HepG2 (cell line): ENCODE measurements around the gene EXTL2. TPM values are rescaled to one million over a fixed set of nuclear protein-coding genes. Genes with fewer than 3 reads are reported as not detected.

Experiments
- ARNT ChIP-seq: fragments of 450-650 bp; IDR thresholded peaks from 2 replicates; pipeline ENCODE4 v1.6.1; 2017
- BCL3 ChIP-seq: sonication (generic); formaldehyde crosslinking; IDR thresholded peaks from 2 replicates; pipeline ENCODE4 v1.5.1; 2020; ENCODE audit warnings: mild to moderate bottlenecking, missing genetic modification reagents, moderate library complexity
- DNMT1 ChIP-seq: sonication (generic); formaldehyde crosslinking; IDR thresholded peaks from 2 replicates; pipeline ENCODE4 v1.5.1; 2020; ENCODE audit warnings: mild to moderate bottlenecking, missing genetic modification reagents
- FOXK1 ChIP-seq: sonication (generic); formaldehyde crosslinking; IDR thresholded peaks from 2 replicates; pipeline ENCODE4 v1.4.0; 2020; ENCODE audit warnings: low read depth, missing genetic modification reagents, borderline replicate concordance
- HES4 ChIP-seq: sonication (generic); formaldehyde crosslinking; IDR thresholded peaks from 2 replicates; pipeline ENCODE4 v1.9.0; 2021; ENCODE audit warnings: mild to moderate bottlenecking, missing genetic modification reagents, borderline replicate concordance
- ISL2 ChIP-seq: sonication (generic); formaldehyde crosslinking; IDR thresholded peaks from 2 replicates; pipeline ENCODE4 v1.5.0; 2020; ENCODE audit warnings: missing genetic modification reagents
- MBD4 ChIP-seq: IDR thresholded peaks from 2 replicates; pipeline ENCODE4 v1.6.1; 2012; ENCODE audit warnings: low read length, inconsistent platforms, borderline replicate concordance
- NR2F2 ChIP-seq: IDR thresholded peaks from 2 replicates; pipeline ENCODE4 v1.6.1; 2012; ENCODE audit warnings: low read depth, inconsistent platforms, borderline replicate concordance
- POLR2AphosphoS5 ChIP-seq: IDR thresholded peaks from 2 replicates; pipeline ENCODE4 v1.6.1; 2012; ENCODE audit warnings: low read depth, low read length
- PREB ChIP-seq: sonication (generic); formaldehyde crosslinking; IDR thresholded peaks from 2 replicates; pipeline ENCODE4 v1.4.0; 2020; ENCODE audit warnings: missing genetic modification reagents
- TFDP2 ChIP-seq: sonication (generic); formaldehyde crosslinking; IDR thresholded peaks from 2 replicates; pipeline ENCODE4 v1.4.0; 2020; ENCODE audit warnings: missing genetic modification reagents
- ZBTB1 ChIP-seq: sonication (generic); formaldehyde crosslinking; IDR thresholded peaks from 2 replicates; pipeline ENCODE4 v1.4.0; 2020; ENCODE audit warnings: missing genetic modification reagents, borderline replicate concordance
- ZKSCAN5 ChIP-seq: sonication (generic); formaldehyde crosslinking; IDR thresholded peaks from 2 replicates; pipeline ENCODE4 v1.5.1; 2020; ENCODE audit warnings: mild to moderate bottlenecking, missing genetic modification reagents
- ZNF335 ChIP-seq: sonication (generic); formaldehyde crosslinking; IDR thresholded peaks from 2 replicates; pipeline ENCODE4 v1.4.0; 2020; ENCODE audit warnings: missing genetic modification reagents
- ZNF350 ChIP-seq: sonication (generic); formaldehyde crosslinking; IDR thresholded peaks from 2 replicates; pipeline ENCODE4 v1.4.0; 2020; ENCODE audit warnings: mild to moderate bottlenecking, low read depth, missing genetic modification reagents, borderline replicate concordance
- ZNF674 ChIP-seq: sonication (generic); formaldehyde crosslinking; IDR thresholded peaks from 2 replicates; pipeline ENCODE4 v1.5.0; 2020; ENCODE audit warnings: low read depth, mild to moderate bottlenecking, missing genetic modification reagents
- ZNF768 ChIP-seq: sonication (generic); formaldehyde crosslinking; IDR thresholded peaks from 2 replicates; pipeline ENCODE4 v1.4.0; 2020; ENCODE audit warnings: missing genetic modification reagents
- ZSCAN12 ChIP-seq: sonication (generic); formaldehyde crosslinking; IDR thresholded peaks from 2 replicates; pipeline ENCODE4 v1.9.0; 2021; ENCODE audit warnings: mild to moderate bottlenecking, missing genetic modification reagents
- ZZZ3 ChIP-seq: sonication (generic); formaldehyde crosslinking; IDR thresholded peaks from 2 replicates; pipeline ENCODE4 v1.4.0; 2020; ENCODE audit warnings: missing genetic modification reagents, mild to moderate bottlenecking, borderline replicate concordance
- polyA plus RNA-seq, 8 experiments: library from polyadenylated mRNA; depleted of rRNA in 3 of 8; stranded (reverse) in 7 of 8; unstranded in 1 of 8; fragments of >200 nt; fragmentation: Illumina TruSeq in 4 of 8; extraction: Trizol in 4 of 8; gene quantifications; 2 replicates each; pipeline versions ENCODE4 v1.2.1 to v1.2.3, GENCODE V29; 2011 to 2016; ENCODE audit warnings: low read depth in 4 of 8, missing spikeins in 1 of 8, mixed read lengths in 1 of 8; ENCODE audit not compliant: insufficient read depth in 1 of 8
- total RNA-seq, 5 experiments: library from RNA; depleted of rRNA; stranded (reverse); fragments of >200 nt; fragmentation: Illumina TruSeq; extraction: Trizol; gene quantifications; 2 replicates each; pipeline ENCODE4 v1.2.3, GENCODE V29; 2016; ENCODE audit warnings: low read depth in 1 of 5
- TF ChIP-seq, protein P1 (sequence below): sonication (generic); formaldehyde crosslinking; IDR thresholded peaks from 2 replicates; pipeline ENCODE4 v1.8.1; 2023; ENCODE audit warnings: mild to moderate bottlenecking, inconsistent platforms, moderate library complexity, missing genetic modification reagents, borderline replicate concordance
- TF ChIP-seq, protein P2 (sequence below): sonication (generic); formaldehyde crosslinking; IDR thresholded peaks from 2 replicates; pipeline ENCODE4 v1.8.0; 2022; ENCODE audit warnings: missing genetic modification reagents, mild to moderate bottlenecking, inconsistent platforms, borderline replicate concordance
- TF ChIP-seq, protein P3 (sequence below): sonication (generic); formaldehyde crosslinking; IDR thresholded peaks from 2 replicates; pipeline ENCODE4 v1.4.0; 2020; ENCODE audit warnings: missing genetic modification reagents

EXTL2 gene
- total and polyA plus RNA-seq, 2 of the 13 experiments (the other 11 are each of a cell fraction or from before 2014, with no cell fraction given): 22.0 to 23.5 TPM

- TF ChIP-seq, protein P1, sequence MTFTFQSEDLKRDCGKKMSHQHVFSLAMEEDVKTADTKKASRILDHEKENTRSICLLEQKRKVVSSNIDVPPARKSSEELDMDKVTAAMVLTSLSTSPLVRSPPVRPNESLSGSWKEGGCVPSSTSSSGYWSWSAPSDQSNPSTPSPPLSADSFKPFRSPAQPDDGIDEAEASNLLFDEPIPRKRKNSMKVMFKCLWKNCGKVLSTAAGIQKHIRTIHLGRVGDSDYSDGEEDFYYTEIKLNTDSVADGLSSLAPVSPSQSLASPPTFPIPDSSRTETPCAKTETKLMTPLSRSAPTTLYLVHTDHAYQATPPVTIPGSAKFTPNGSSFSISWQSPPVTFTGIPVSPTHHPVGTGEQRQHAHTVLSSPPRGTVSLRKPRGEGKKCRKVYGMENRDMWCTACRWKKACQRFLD (CRISPR knock-in tag): peak; percentile 15; the same call in 1 of the 2 replicates
- TF ChIP-seq ZZZ3 (CRISPR knock-in tag) (no peak), HES4 (CRISPR knock-in tag) (no peak), ZNF768 (peak; percentile 59; the same call in 1 of the 2 replicates), BCL3 (CRISPR knock-in tag) (peak; percentile 63; the same call in 1 of the 2 replicates), MBD4 (no peak), ZNF350 (peak; percentile 76), DNMT1 (CRISPR knock-in tag) (no peak), ZSCAN12 (CRISPR knock-in tag) (no peak), PREB (CRISPR knock-in tag) (no peak), ZNF674 (no peak), ISL2 (CRISPR knock-in tag) (peak; percentile 26; the same call in 1 of the 2 replicates), TFDP2 (no peak; the same call in 1 of the 2 replicates), ZNF335 (CRISPR knock-in tag) (0 out of 2 replicates have a peak, but pooled peaks have one; percentile 12), ZKSCAN5 (CRISPR knock-in tag) (no peak), ARNT (no peak), ZBTB1 (CRISPR knock-in tag) (no peak), POLR2AphosphoS5 (peak; percentile 69), NR2F2 (no peak; the same call in 1 of the 2 replicates), FOXK1 (peak; percentile 29; the same call in 1 of the 2 replicates)
- TF ChIP-seq, protein P2, sequence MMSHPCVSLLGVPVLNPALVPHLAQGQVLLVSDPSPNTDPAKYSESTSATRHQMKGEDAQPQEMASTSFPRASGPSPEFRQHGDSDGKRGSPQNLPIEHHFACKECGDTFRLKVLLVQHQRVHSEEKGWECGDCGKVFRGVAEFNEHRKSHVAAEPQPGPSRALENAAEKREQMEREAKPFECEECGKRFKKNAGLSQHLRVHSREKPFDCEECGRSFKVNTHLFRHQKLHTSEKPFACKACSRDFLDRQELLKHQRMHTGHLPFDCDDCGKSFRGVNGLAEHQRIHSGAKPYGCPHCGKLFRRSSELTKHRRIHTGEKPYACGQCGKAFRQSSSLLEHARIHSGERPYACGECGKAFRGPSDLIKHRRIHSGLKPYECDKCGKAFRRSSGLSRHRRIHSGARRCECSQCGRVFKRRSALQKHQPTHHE (CRISPR knock-in tag): no peak; the same call in 1 of the 2 replicates
- TF ChIP-seq, protein P3, sequence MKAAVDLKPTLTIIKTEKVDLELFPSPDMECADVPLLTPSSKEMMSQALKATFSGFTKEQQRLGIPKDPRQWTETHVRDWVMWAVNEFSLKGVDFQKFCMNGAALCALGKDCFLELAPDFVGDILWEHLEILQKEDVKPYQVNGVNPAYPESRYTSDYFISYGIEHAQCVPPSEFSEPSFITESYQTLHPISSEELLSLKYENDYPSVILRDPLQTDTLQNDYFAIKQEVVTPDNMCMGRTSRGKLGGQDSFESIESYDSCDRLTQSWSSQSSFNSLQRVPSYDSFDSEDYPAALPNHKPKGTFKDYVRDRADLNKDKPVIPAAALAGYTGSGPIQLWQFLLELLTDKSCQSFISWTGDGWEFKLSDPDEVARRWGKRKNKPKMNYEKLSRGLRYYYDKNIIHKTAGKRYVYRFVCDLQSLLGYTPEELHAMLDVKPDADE (CRISPR knock-in tag): no peak
Measured at GRCh38 chr1:100894603-100895539, at the start of gene EXTL2 (continued).
